H1 (cell line): ENCODE measurements around the gene CEP68. TPM values are rescaled to one million over a fixed set of nuclear protein-coding genes. Genes with fewer than 3 reads are reported as not detected.

ENCODE experiments used
- CTCF ChIA-PET: fragments of 300-600 bp; sonication (Branson Sonifier 250); formaldehyde crosslinking; loops from one replicate; lab custom pipeline; 2021; ENCODE audit not compliant: partially characterized antibody; lab: Charles Lee
- POLR2A ChIA-PET: fragments of 300-600 bp; sonication (Branson Sonifier 250); formaldehyde crosslinking; loops from one replicate; lab custom pipeline; 2021; ENCODE audit warnings: inconsistent platforms; ENCODE audit not compliant: partially characterized antibody; lab: Charles Lee
- DNase-seq, 2 experiments: peaks; one replicate each; pipeline versions ENCODE4 v3.0.0 to v3.0.0-alpha.2; 2010 to 2022; ENCODE audit warnings: low spot score in 2 of 2, low read depth in 1 of 2, mixed read lengths in 1 of 2
- FAIRE-seq: peaks from 2 replicates; lab custom pipeline; 2011; peaks lifted over from hg19 to GRCh38; lab: Jason Lieb, UNC
- H2AFZ ChIP-seq: 2 replicates; pipeline ENCODE4 v1.8.1; 2012; ENCODE audit warnings: low read length, inconsistent platforms
- H2AK5ac ChIP-seq: 2 replicates; pipeline ENCODE4 v1.6.1; 2013; ENCODE audit warnings: low read depth, low read length
- H2BK120ac ChIP-seq: replicated peaks from 2 replicates; pipeline ENCODE3; 2013; ENCODE audit warnings: low read depth, low read length, inconsistent platforms
- H2BK12ac ChIP-seq: 2 replicates; pipeline ENCODE4 v1.6.1; 2013; ENCODE audit warnings: low read depth, low read length
- H2BK15ac ChIP-seq: 2 replicates; pipeline ENCODE4 v1.6.1; 2013; ENCODE audit warnings: low read length
- H2BK20ac ChIP-seq: 2 replicates; pipeline ENCODE4 v1.6.1; 2013; ENCODE audit warnings: low read length
- H2BK5ac ChIP-seq: 2 replicates; pipeline ENCODE4 v1.6.1; 2013; ENCODE audit warnings: low read depth, low read length
- H3K14ac ChIP-seq: 2 replicates; pipeline ENCODE4 v1.6.1; 2013; ENCODE audit warnings: inconsistent platforms; ENCODE audit not compliant: insufficient read length
- H3K18ac ChIP-seq: 2 replicates; pipeline ENCODE4 v1.6.1; 2013; ENCODE audit warnings: low read length; ENCODE audit errors: extremely low read depth
- H3K23ac ChIP-seq: 2 replicates; pipeline ENCODE4 v1.6.1; 2013; ENCODE audit warnings: inconsistent platforms; ENCODE audit not compliant: insufficient read length
- H3K23me2 ChIP-seq: 2 replicates; pipeline ENCODE4 v1.6.1; 2013; ENCODE audit warnings: low read depth, low read length
- H3K27ac ChIP-seq: 2 replicates; pipeline ENCODE4 v1.6.1; 2011; ENCODE audit warnings: low read depth, low read length, inconsistent platforms
- H3K27me3 ChIP-seq, 4 experiments: replicated peaks in 1 of 4; 1 replicate in 1 of 4; 2 replicates in 3 of 4; pipeline versions ENCODE4 v1.6.1 to v1.8.1; 2011 to 2013; ENCODE audit warnings: low read length in 3 of 4, mild to moderate bottlenecking in 3 of 4, inconsistent platforms in 2 of 4, mixed read lengths in 2 of 4, moderate library complexity in 1 of 4; ENCODE audit not compliant: control insufficient read depth in 3 of 4, insufficient read depth in 3 of 4; ENCODE audit errors: extremely low read depth in 1 of 4
- H3K36me3 ChIP-seq, 4 experiments: 2 replicates each; pipeline versions ENCODE4 v1.6.1 to v1.8.1; 2011 to 2013; ENCODE audit warnings: mild to moderate bottlenecking in 4 of 4, low read length in 3 of 4, moderate library complexity in 2 of 4, control low read depth in 1 of 4, inconsistent platforms in 1 of 4; ENCODE audit not compliant: insufficient read depth in 4 of 4, control insufficient read depth in 2 of 4
- H3K4ac ChIP-seq: replicated peaks from 2 replicates; pipeline ENCODE3; 2013; ENCODE audit warnings: low read length, low read depth, mixed read lengths, inconsistent platforms; ENCODE audit not compliant: insufficient read length
- H3K4me1 ChIP-seq, 4 experiments: replicated peaks in 1 of 4; 1 replicate in 1 of 4; 2 replicates in 3 of 4; pipeline versions ENCODE4 v1.6.1 to v1.8.1; 2011 to 2013; ENCODE audit warnings: low read length in 3 of 4, inconsistent platforms in 2 of 4, mixed read lengths in 1 of 4; ENCODE audit not compliant: insufficient read depth in 4 of 4, control insufficient read depth in 3 of 4
- H3K4me2 ChIP-seq, 2 experiments: 2 replicates each; pipeline versions ENCODE4 v1.6.1 to v1.8.1; 2011 to 2013; ENCODE audit warnings: low read depth in 2 of 2, low read length in 2 of 2, control low read depth in 1 of 2, inconsistent platforms in 1 of 2, mild to moderate bottlenecking in 1 of 2; ENCODE audit not compliant: insufficient read depth in 1 of 2
- H3K4me3 ChIP-seq, 4 experiments: fragments of 200-600, 300-600 bp in 1 of 4; sonication (generic), shearing (Covaris generic), sonication (Bioruptor Twin) in 1 of 4; 2 replicates each; pipeline versions ENCODE4 v1.5.1 to v1.8.1; 2011 to 2016; ENCODE audit warnings: low read length in 4 of 4, low read depth in 3 of 4, control low read depth in 2 of 4, inconsistent platforms in 2 of 4, mild to moderate bottlenecking in 2 of 4, mixed read lengths in 1 of 4, moderate library complexity in 1 of 4; ENCODE audit not compliant: insufficient read depth in 2 of 4; ENCODE audit errors: extremely low read depth in 1 of 4
- H3K56ac ChIP-seq: replicated peaks from 2 replicates; pipeline ENCODE3; 2013; ENCODE audit warnings: low read depth, mild to moderate bottlenecking, mixed read lengths, low read length, inconsistent platforms; ENCODE audit not compliant: insufficient read length
- H3K79me1 ChIP-seq: 2 replicates; pipeline ENCODE4 v1.6.1; 2013; ENCODE audit warnings: low read depth, low read length, control low read depth
- H3K79me2 ChIP-seq, 2 experiments: 2 replicates each; pipeline versions ENCODE4 v1.6.1 to v1.8.1; 2012 to 2013; ENCODE audit warnings: low read length in 2 of 2, mild to moderate bottlenecking in 2 of 2, inconsistent platforms in 1 of 2; ENCODE audit not compliant: insufficient read depth in 2 of 2, control insufficient read depth in 1 of 2
- H3K9ac ChIP-seq, 4 experiments: replicated peaks in 1 of 4; 1 replicate in 1 of 4; 2 replicates in 3 of 4; pipeline versions ENCODE4 v1.6.1 to v1.8.1; 2011 to 2013; ENCODE audit warnings: low read depth in 3 of 4, low read length in 3 of 4, control low read depth in 2 of 4, mild to moderate bottlenecking in 2 of 4, moderate library complexity in 2 of 4, inconsistent platforms in 1 of 4; ENCODE audit errors: extremely low read depth in 1 of 4
- H3K9me3 ChIP-seq, 2 experiments: 2 replicates each; pipeline versions ENCODE4 v1.6.1 to v1.8.1; 2012 to 2013; ENCODE audit warnings: mild to moderate bottlenecking in 2 of 2, moderate library complexity in 2 of 2, control low read depth in 1 of 2, inconsistent platforms in 1 of 2, low read depth in 1 of 2, low read length in 1 of 2, mixed read lengths in 1 of 2; ENCODE audit not compliant: insufficient read depth in 2 of 2
- H4K20me1 ChIP-seq, 2 experiments: replicated peaks in 1 of 2; 2 replicates each; pipeline versions ENCODE3 to v1.8.1; 2011 to 2013; ENCODE audit warnings: inconsistent platforms in 2 of 2, low read length in 2 of 2, mild to moderate bottlenecking in 1 of 2; ENCODE audit not compliant: insufficient read depth in 2 of 2, control insufficient read depth in 1 of 2
- H4K5ac ChIP-seq: 2 replicates; pipeline ENCODE4 v1.6.1; 2013; ENCODE audit warnings: low read length, low read depth, mixed read lengths, inconsistent platforms; ENCODE audit not compliant: insufficient read length
- H4K8ac ChIP-seq: 2 replicates; pipeline ENCODE4 v1.8.0; 2013; ENCODE audit warnings: mild to moderate bottlenecking, moderate library complexity, low read length, inconsistent platforms; ENCODE audit not compliant: insufficient read depth; ENCODE audit errors: extremely low read depth
- H4K91ac ChIP-seq: replicated peaks from 2 replicates; pipeline ENCODE3; 2013; ENCODE audit warnings: low read length, mixed read lengths, inconsistent platforms; ENCODE audit not compliant: insufficient read length
- TAF7 ChIP-seq: optimal IDR thresholded peaks from 2 replicates; pipeline ENCODE3; 2011; ENCODE audit warnings: low read depth, mild to moderate bottlenecking, inconsistent platforms, low read length, moderate library complexity, borderline replicate concordance
- WGBS, 2 experiments: shearing (Covaris generic) in 1 of 2; methylation state at CpG; one replicate each; pipeline versions ENCODE4 v1.1.6 to v1.1.7; 2013 to 2015; ENCODE audit warnings: low lambda C conversion rate in 2 of 2, mixed read lengths in 2 of 2, inconsistent platforms in 1 of 2, low coverage in 1 of 2, missing lambda C conversion rate in 1 of 2; ENCODE audit not compliant: insufficient replicate concordance in 2 of 2, insufficient coverage in 1 of 2, insufficient read length in 1 of 2; ENCODE audit errors: extremely low coverage in 1 of 2, missing lambda C conversion rate in 1 of 2; 5-methylcytosine and 5-hydroxymethylcytosine counted together
- polyA plus RNA-seq, 7 experiments: library from polyadenylated mRNA; depleted of rRNA in 3 of 7; stranded (reverse) in 5 of 7; unstranded in 2 of 7; fragments of >200 nt in 5 of 7; fragments of 200-250 nt in 2 of 7; gene quantifications; 1 replicate in 5 of 7; 2 replicates in 1 of 7; 4 replicates in 1 of 7; pipeline versions ENCODE4 v1.2.1 to v1.2.3, GENCODE V29; 2011 to 2013; ENCODE audit warnings: missing spikeins in 2 of 7, mixed read lengths in 2 of 7
- total RNA-seq: library from RNA; stranded (reverse); fragmentation: NEBNext Ultra II Directional; extraction: Animal tissue kit (Norgen Biotek cat#: 25700); gene quantifications from 2 replicates; pipeline ENCODE4 v1.2.1, GENCODE V29; 2021

The CEP68 gene
- total and polyA plus RNA-seq, 2 of the 8 experiments (the other 6 are each of a cell fraction or from before 2014, with no cell fraction given): 23.2 to 24.7 TPM

- Histone ChIP-seq H2AK5ac (no peak overlapping the region), H2BK20ac (no peak overlapping the region), H3K9me3 (no peaks in the 10 kb centered on the region), H3K36me3 (peaks cover 0 to 5% (median 2%) of the 10 kb centered on the region in 4 experiments; a peak in 3 of 8 replicates), H3K27ac (no peak overlapping the region), H3K79me2 (no peaks in the 10 kb centered on the region), H2BK12ac (no peak overlapping the region), H2BK5ac (no peak overlapping the region), H4K91ac (no peak overlapping the region), H2AFZ (no peak overlapping the region), H3K56ac (no peak overlapping the region), H3K4me1 (peaks cover 7 to 21% (median 15%) of the 10 kb centered on the region in 4 experiments; a peak in 6 of 7 replicates), H3K23me2 (no peaks in the 10 kb centered on the region), H3K14ac (no peak overlapping the region), H3K4me3 (no peak overlapping the region), H3K23ac (no peak overlapping the region), H3K79me1 (no peaks in the 10 kb centered on the region; the same call in 1 of the 2 replicates), H3K4ac (no peak overlapping the region), H2BK120ac (no peak overlapping the region), H3K18ac (no peak overlapping the region), H4K20me1 (no peaks in the 10 kb centered on the region), H3K27me3 (no peaks in the 10 kb centered on the region), H2BK15ac (no peak overlapping the region), H4K5ac (no peak overlapping the region), H3K4me2 (no peak overlapping the region), H4K8ac (no peak overlapping the region), H3K9ac (no peak overlapping the region)
- POLR2A ChIA-PET: no interaction called here
- TF ChIP-seq TAF7: no peak
- CTCF ChIA-PET: interaction anchor here (0.8 to 2.9 kb wide), 7 partner anchors 10 to 119 kb away, joined by 3 to 22 read pairs (median 3); no protein-coding TSS in a partner anchor
- 87% methylated on average over 6 of the region's 6 CpGs; no CpG with 5 or more reads in 1 of the 2 experiments for WGBS, 2 experiments
- DNase-seq (no peak), FAIRE-seq (no peak)
These were observed 20.8 kb upstream of the CEP68 start for GRCh38 chr2:65035351-65035943.
